Measurements from ENCODE around the gene GPC2. TPM values are rescaled to one million over a fixed set of nuclear protein-coding genes. Genes with fewer than 3 reads are reported as not detected.

GPC2 gene
- total RNA-seq, 3 donors from 2014 or later = 3.4 to 6.2 (median 5.1) TPM

DNA sequence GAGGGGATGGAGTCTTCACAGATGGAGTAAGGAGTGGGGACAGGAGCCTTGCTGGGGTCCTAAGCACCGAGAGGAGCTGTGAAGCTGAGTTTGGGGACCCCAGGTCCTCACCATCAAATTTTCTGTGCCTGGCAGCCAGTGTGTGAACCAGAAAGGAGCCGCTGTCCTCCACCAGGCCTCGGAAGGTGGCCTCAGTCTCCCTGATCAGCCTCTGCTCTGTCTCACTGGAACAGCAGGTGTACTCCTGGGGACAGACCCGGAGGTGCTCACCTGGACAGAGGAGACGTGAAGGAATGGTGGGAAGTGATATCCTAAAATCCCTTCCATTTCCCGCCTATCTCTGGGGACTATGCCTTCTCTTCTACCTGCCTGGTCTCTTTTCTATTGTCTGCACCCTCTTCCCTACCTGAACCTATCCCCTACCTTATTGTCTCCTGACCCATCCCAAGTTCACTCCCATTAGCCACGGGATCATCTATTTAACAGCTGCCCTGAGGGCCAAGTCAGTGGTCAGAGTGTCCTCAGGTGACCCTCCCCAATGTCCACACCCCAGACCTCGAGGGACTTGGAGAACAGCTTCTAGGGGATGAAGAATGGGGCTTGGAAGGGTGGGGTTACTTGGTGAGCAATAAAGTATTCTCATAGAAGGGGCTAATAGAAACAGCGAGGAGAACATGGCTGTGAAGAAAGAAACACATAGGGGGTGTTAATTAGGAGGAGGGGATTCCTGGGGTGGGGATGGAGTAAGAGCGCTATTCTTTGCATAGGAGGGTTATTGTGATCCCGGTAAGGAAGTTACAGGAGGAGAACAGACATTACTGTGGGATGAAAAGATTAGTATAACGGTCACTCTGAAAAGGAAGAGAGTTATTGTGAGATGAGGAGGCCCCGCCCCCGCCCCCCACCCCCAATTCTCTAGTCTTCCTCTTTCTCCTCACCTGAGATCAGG, 811 bp downstream of the GPC2 start:
- TF ChIP-seq CTCF (IDR thresholded peaks at IDR 0.05) = no peak
- DNase-seq (no peak), ATAC-seq (no peak)
- H3K9me3 ChIP-seq = no peaks in the 10 kb centered on the region
- intact Hi-C loops (cut with DNase I, micrococcal nuclease) = no loop called here
- H3K36me3 ChIP-seq (ENCODE audit: low read depth) = no peaks in the 10 kb centered on the region
- peaks cover 3% of the 10 kb centered on the region for H3K4me1 ChIP-seq (ENCODE audit: low read depth)
- no peak overlapping the region for H3K4me3 ChIP-seq

DNA sequence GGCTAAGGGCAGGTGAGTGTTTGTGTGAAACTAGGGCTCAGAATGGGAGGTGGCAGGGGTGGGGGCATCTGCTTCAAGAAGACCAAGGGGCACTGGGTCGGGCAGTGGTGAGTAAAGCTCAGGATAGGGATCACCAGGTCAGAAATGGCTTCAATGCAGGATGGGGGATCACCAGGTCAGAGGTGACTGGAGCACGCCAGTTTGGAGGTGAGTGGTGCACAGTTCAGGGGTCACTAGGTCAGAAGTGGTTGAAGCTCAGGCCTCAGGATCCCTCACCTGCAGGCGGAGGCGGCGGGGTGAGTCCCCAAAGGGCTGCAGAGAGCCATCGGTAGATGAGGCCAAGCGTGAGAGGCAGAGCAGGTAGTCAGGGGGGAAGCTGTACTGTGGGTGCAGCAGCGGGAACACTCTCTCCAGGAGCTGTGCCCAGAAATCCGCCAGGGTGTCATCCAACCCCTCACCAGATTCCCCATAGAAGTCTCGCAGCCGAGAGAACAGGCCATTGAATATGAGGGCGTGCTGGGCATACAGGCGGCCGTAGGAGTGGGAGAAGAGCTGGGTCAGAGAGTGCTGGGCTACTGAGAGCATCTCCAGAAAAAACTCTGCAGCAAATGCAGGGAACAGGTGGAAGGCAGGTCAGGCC, 1.8 kb downstream of the GPC2 start:
- no peak for TF ChIP-seq CTCF (IDR thresholded peaks at IDR 0.05)
- DNase-seq (peak in 1 of 3 donors; percentile 49), ATAC-seq (no peak)
- H3K9me3 ChIP-seq = no peaks in the 10 kb centered on the region
- no peak overlapping the region for H3K4me3 ChIP-seq
- H3K36me3 ChIP-seq (ENCODE audit: low read depth) = no peaks in the 10 kb centered on the region
- intact Hi-C loops (cut with DNase I, micrococcal nuclease) = no loop called here
- peaks cover 3% of the 10 kb centered on the region for H3K4me1 ChIP-seq (ENCODE audit: low read depth)

- no peak for ATAC-seq
- no peak for TF ChIP-seq CTCF (IDR thresholded peaks at IDR 0.05)
- intact Hi-C loops (cut with DNase I, micrococcal nuclease) = no loop called here
These were observed 2.6 kb downstream of the GPC2 start for GRCh38 chr7:100174582-100174981.

DNA sequence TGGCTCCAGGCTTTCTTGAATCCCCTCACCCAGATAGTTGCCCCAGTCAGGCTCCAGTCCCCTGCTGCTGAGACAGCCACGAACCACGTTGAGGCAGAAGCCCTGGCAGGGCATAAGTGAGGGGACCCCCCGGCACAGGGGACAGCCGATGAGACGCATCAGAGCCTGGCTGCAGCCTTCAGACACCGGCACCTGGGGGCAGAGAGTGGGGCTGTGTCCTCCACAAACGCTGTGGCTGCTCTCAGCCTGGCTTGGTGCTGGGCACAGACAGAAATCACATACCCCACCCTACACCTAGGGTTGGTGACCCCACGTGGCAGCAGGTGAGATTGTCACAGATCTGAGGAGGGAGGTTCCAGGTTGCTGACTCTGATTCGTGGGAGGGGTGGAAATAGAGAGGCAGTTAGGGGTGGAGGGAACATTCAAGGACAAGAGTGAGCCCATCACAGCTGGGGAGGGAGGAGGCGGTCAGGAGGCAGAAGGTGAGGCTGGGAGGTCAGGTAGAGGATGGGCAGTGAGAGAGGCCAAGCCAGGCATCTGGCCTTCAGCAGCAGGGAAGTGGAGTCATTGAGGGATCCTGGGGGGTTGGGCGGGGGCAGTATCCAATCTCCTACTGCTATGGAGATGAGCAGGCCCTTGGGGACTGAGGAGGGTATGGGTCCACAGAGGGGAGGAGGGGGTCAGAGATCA, 3.2 kb downstream of the GPC2 start:
- peaks cover 9% of the 10 kb centered on the region for H3K4me1 ChIP-seq (ENCODE audit: low read depth)
- ATAC-seq (no peak), DNase-seq (peak in 1 of 3 donors; percentile 49)
- no peak for TF ChIP-seq CTCF (IDR thresholded peaks at IDR 0.05)
- H3K9me3 ChIP-seq = no peaks in the 10 kb centered on the region
- intact Hi-C loops (cut with DNase I, micrococcal nuclease) = no loop called here
- H3K36me3 ChIP-seq (ENCODE audit: low read depth) = no peaks in the 10 kb centered on the region
- no peak overlapping the region for H3K4me3 ChIP-seq

More at GRCh38 chr7:100174582-100174981, 2.6 kb downstream of the GPC2 start:
- Histone ChIP-seq H3K9me3 (no peaks in the 10 kb centered on the region), H3K4me1 (ENCODE audit: low read depth) (peaks cover 3% of the 10 kb centered on the region), H3K36me3 (ENCODE audit: low read depth) (no peaks in the 10 kb centered on the region), H3K4me3 (no peak overlapping the region)
- peak in 1 of 3 donors; percentile 22 for DNase-seq

DNA sequence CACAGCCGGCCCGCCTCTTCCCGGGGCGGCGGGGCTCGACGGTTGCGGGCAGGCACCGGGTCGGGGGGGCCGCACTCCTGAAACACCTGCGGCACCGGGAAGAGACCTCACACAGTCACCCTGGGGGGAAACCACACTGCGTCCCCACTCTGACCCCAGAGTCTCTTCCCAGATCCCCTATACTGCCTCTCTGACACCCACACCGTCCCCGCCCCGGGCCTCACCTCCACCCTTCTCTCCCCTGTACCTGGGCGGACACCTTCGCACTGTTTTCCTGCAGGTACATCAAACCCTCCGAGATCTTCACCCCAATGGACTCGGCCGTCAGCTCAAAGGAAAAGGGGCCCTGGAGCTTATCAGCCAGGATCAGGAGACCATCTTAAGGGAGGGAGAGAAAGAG, 5.3 kb downstream of the GPC2 start:
- peak; percentile 2 for ATAC-seq
- intact Hi-C loops (cut with DNase I, micrococcal nuclease) = no loop called here
- peaks cover 21% of the 10 kb centered on the region for H3K4me1 ChIP-seq (ENCODE audit: low read depth)
- no peaks in the 10 kb centered on the region for H3K9me3 ChIP-seq
- no peaks in the 10 kb centered on the region for H3K36me3 ChIP-seq (ENCODE audit: low read depth)
- no peak overlapping the region for H3K4me3 ChIP-seq
- DNase-seq = no peak
- TF ChIP-seq CTCF (IDR thresholded peaks at IDR 0.05) = no peak

Data from mucosa of descending colon (tissue), 3 donors.